Measurements from ENCODE around the gene RAB40C. TPM values are rescaled to one million over a fixed set of nuclear protein-coding genes. Genes with fewer than 3 reads are reported as not detected.

RAB40C gene
- total and polyA plus RNA-seq, 3 donors from 2014 or later = 27.6 to 51.2 (median 47.9) TPM

DNA sequence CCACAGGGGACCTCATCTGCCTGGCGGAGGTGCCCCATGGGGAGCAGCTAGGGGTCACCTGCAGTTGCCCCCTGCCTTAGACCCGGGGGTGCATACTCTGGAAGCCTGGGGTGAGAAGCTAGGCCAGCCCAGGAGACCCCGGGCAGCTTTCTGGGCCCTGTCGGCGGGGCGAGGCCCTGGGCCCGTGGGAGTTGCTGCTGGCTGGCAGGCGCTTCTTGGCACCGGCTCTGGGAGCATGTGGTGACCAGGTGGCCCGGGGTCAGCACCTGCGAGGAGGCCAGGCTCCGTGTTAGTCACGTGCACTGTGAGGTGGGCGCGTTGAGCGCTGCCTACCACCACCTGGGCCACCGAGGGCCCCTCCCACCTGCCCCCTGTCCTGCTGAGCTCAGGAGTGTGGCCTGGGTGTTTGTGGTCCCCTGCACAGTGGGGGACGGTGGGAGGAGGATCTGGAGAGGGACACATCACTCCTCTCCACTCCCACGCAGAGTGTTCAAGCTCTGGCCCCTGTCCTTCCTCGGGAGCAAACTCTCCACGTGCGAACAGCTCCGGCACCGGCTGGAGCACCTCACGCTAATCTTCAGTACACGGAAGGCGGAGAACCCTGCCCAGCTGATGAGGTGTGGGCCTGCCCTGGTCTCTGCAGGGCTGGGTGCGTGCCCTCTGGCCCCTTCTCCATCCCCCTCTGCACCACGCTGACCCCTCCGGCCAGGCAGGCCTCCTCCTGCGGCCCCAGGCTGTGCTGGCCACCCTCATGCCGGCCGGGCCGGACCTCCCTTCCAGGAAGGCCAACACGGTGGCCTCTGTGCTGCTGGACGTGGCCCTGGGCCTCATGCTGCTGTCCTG is 14.3 kb upstream of the RAB40C start:
- intact Hi-C loops (cut with DNase I; ENCODE audit: low total_unique reads) = no loop called here
- H3K9me3 ChIP-seq = no peaks in the 10 kb centered on the region
- H3K4me1 ChIP-seq = peaks cover 3% of the 10 kb centered on the region
- TF ChIP-seq CTCF (IDR thresholded peaks at IDR 0.05) (no peak), POLR2A (IDR thresholded peaks at IDR 0.05) (no peak)
- no peak overlapping the region for H3K4me3 ChIP-seq
- H3K27me3 ChIP-seq = no peaks in the 10 kb centered on the region
- no peak for DNase-seq
- H3K27ac ChIP-seq = no peak overlapping the region
- WGBS, 2 donors = 76 to 100% methylated on average over 8 to 36 of the region's 36 CpGs
- no peaks in the 10 kb centered on the region for H3K36me3 ChIP-seq (ENCODE audit: low read depth, missing control alignments)

DNA sequence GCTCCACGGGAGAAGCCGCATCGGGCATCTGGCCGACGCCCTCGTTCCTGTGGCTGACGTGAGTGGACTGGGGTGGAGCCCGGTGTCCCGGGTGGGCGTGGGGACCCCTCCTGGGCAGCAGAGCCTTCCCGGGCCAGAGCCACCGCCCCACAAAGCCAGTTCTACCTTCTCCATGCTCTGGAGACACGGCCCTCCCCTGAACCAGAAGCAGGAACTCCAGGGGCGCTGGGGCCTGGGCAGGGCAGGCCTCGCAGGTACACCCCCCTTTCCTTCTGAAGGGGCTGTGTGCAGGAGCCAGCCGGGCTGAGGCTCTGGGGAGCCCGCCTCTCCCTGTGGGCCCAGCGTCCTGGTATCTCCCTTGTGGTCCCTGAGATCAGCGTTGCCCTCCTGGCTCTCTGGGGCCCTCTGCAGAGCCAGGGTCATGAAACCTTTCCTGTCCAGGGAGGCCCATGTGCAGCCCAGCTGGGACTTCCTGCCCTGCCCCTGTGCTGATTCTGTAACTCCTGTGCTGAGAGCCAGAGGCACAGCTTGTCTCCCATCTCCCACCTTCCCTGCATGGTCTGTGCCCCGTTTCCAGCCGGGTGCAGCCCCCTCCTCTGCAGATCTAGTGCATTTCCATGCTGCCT is 13.6 kb upstream of the RAB40C start:
- no peaks in the 10 kb centered on the region for H3K27me3 ChIP-seq
- H3K4me1 ChIP-seq = no peaks in the 10 kb centered on the region
- WGBS, 2 donors = 79 to 89% methylated on average over 5 to 21 of the region's 21 CpGs
- no peaks in the 10 kb centered on the region for H3K9me3 ChIP-seq
- no peak overlapping the region for H3K27ac ChIP-seq
- DNase-seq = no peak
- intact Hi-C loops (cut with DNase I; ENCODE audit: low total_unique reads) = no loop called here
- TF ChIP-seq CTCF (IDR thresholded peaks at IDR 0.05) (no peak), POLR2A (IDR thresholded peaks at IDR 0.05) (no peak)
- H3K36me3 ChIP-seq (ENCODE audit: low read depth, missing control alignments) = no peaks in the 10 kb centered on the region
- H3K4me3 ChIP-seq = no peak overlapping the region

DNA sequence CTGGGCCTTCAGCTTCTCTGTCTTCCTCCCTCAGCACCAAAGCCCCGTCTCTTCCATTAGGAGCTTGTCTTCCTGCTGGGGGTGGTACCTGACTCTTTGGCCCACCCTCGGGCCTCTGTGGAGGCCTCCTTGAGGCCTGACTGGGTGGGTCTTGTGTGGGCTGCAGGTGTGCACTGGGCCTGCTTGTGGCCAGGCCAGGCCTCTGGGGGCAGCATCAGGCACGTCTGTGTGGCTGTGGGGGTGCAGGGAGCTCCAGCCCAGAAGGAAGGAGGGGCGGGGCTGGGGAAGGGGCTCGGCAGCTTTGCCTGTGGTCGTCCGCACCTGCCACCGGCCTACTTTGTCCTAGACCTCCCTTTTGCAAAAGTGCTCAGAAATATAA is 13.1 kb upstream of the RAB40C start:
- H3K27ac ChIP-seq = no peak overlapping the region
- no peaks in the 10 kb centered on the region for H3K9me3 ChIP-seq
- WGBS, 2 donors = 85 to 96% methylated on average over 7 to 8 of the region's 8 CpGs
- H3K4me1 ChIP-seq = no peaks in the 10 kb centered on the region
- no peak for TF ChIP-seq POLR2A (IDR thresholded peaks at IDR 0.05)
- no peak for TF ChIP-seq CTCF (IDR thresholded peaks at IDR 0.05)
- H3K27me3 ChIP-seq = no peaks in the 10 kb centered on the region
- H3K36me3 ChIP-seq (ENCODE audit: low read depth, missing control alignments) = no peaks in the 10 kb centered on the region
- H3K4me3 ChIP-seq = no peak overlapping the region
- DNase-seq = no peak
- intact Hi-C loops (cut with DNase I; ENCODE audit: low total_unique reads) = no loop called here

DNA sequence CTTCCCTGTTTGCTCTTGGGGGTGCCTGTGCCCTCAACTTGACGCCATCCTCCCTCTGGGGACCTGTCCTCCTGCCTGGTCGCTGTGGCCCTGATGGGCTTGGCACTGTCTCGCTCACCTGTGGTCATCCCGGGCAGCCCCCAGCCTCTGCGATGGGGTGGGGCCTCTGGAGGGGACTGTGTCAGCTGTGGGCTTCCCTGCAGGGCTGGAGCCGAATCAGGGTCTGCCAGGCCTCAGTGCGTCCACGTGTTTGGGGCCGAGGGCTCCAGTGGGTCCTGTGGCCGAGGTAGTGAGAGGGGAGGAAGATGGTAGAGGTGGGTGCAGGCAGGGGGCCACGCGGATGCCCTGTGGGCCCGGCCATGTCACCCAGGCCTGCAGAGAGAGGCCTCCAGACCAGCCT is 12.1 kb upstream of the RAB40C start:
- Histone ChIP-seq H3K27ac (no peak overlapping the region), H3K4me3 (no peak overlapping the region), H3K27me3 (no peaks in the 10 kb centered on the region), H3K36me3 (ENCODE audit: low read depth, missing control alignments) (no peaks in the 10 kb centered on the region), H3K4me1 (no peaks in the 10 kb centered on the region), H3K9me3 (no peaks in the 10 kb centered on the region)
- TF ChIP-seq CTCF (IDR thresholded peaks at IDR 0.05) (no peak), POLR2A (IDR thresholded peaks at IDR 0.05) (no peak)
- intact Hi-C loops (cut with DNase I; ENCODE audit: low total_unique reads) = no loop called here
- WGBS, 2 donors = 81 to 95% methylated on average over 8 to 13 of the region's 13 CpGs
- no peak for DNase-seq
